H1 (cell line): ENCODE measurements around the gene FAT2. TPM values are rescaled to one million over a fixed set of nuclear protein-coding genes. Genes with fewer than 3 reads are reported as not detected.

Source experiments
- CTCF ChIA-PET: fragments of 300-600 bp; sonication (Branson Sonifier 250); formaldehyde crosslinking; loops from one replicate; lab custom pipeline; 2021; ENCODE audit not compliant: partially characterized antibody; lab: Charles Lee
- POLR2A ChIA-PET: fragments of 300-600 bp; sonication (Branson Sonifier 250); formaldehyde crosslinking; loops from one replicate; lab custom pipeline; 2021; ENCODE audit warnings: inconsistent platforms; ENCODE audit not compliant: partially characterized antibody; lab: Charles Lee
- DNase-seq, 2 experiments: peaks; one replicate each; pipeline versions ENCODE4 v3.0.0 to v3.0.0-alpha.2; 2010 to 2022; ENCODE audit warnings: low spot score in 2 of 2, low read depth in 1 of 2, mixed read lengths in 1 of 2
- FAIRE-seq: peaks from 2 replicates; lab custom pipeline; 2011; peaks lifted over from hg19 to GRCh38; lab: Jason Lieb, UNC
- H2AFZ ChIP-seq: 2 replicates; pipeline ENCODE4 v1.8.1; 2012; ENCODE audit warnings: low read length, inconsistent platforms
- H2AK5ac ChIP-seq: 2 replicates; pipeline ENCODE4 v1.6.1; 2013; ENCODE audit warnings: low read depth, low read length
- H2BK120ac ChIP-seq: replicated peaks from 2 replicates; pipeline ENCODE3; 2013; ENCODE audit warnings: low read depth, low read length, inconsistent platforms
- H2BK12ac ChIP-seq: 2 replicates; pipeline ENCODE4 v1.6.1; 2013; ENCODE audit warnings: low read depth, low read length
- H2BK15ac ChIP-seq: 2 replicates; pipeline ENCODE4 v1.6.1; 2013; ENCODE audit warnings: low read length
- H2BK20ac ChIP-seq: 2 replicates; pipeline ENCODE4 v1.6.1; 2013; ENCODE audit warnings: low read length
- H2BK5ac ChIP-seq: 2 replicates; pipeline ENCODE4 v1.6.1; 2013; ENCODE audit warnings: low read depth, low read length
- H3K14ac ChIP-seq: 2 replicates; pipeline ENCODE4 v1.6.1; 2013; ENCODE audit warnings: inconsistent platforms; ENCODE audit not compliant: insufficient read length
- H3K18ac ChIP-seq: 2 replicates; pipeline ENCODE4 v1.6.1; 2013; ENCODE audit warnings: low read length; ENCODE audit errors: extremely low read depth
- H3K23ac ChIP-seq: 2 replicates; pipeline ENCODE4 v1.6.1; 2013; ENCODE audit warnings: inconsistent platforms; ENCODE audit not compliant: insufficient read length
- H3K23me2 ChIP-seq: 2 replicates; pipeline ENCODE4 v1.6.1; 2013; ENCODE audit warnings: low read depth, low read length
- H3K27ac ChIP-seq: 2 replicates; pipeline ENCODE4 v1.6.1; 2011; ENCODE audit warnings: low read depth, low read length, inconsistent platforms
- H3K27me3 ChIP-seq, 4 experiments: replicated peaks in 1 of 4; 1 replicate in 1 of 4; 2 replicates in 3 of 4; pipeline versions ENCODE4 v1.6.1 to v1.8.1; 2011 to 2013; ENCODE audit warnings: low read length in 3 of 4, mild to moderate bottlenecking in 3 of 4, inconsistent platforms in 2 of 4, mixed read lengths in 2 of 4, moderate library complexity in 1 of 4; ENCODE audit not compliant: control insufficient read depth in 3 of 4, insufficient read depth in 3 of 4; ENCODE audit errors: extremely low read depth in 1 of 4
- H3K36me3 ChIP-seq, 4 experiments: 2 replicates each; pipeline versions ENCODE4 v1.6.1 to v1.8.1; 2011 to 2013; ENCODE audit warnings: mild to moderate bottlenecking in 4 of 4, low read length in 3 of 4, moderate library complexity in 2 of 4, control low read depth in 1 of 4, inconsistent platforms in 1 of 4; ENCODE audit not compliant: insufficient read depth in 4 of 4, control insufficient read depth in 2 of 4
- H3K4ac ChIP-seq: replicated peaks from 2 replicates; pipeline ENCODE3; 2013; ENCODE audit warnings: low read length, low read depth, mixed read lengths, inconsistent platforms; ENCODE audit not compliant: insufficient read length
- H3K4me1 ChIP-seq, 4 experiments: replicated peaks in 1 of 4; 1 replicate in 1 of 4; 2 replicates in 3 of 4; pipeline versions ENCODE4 v1.6.1 to v1.8.1; 2011 to 2013; ENCODE audit warnings: low read length in 3 of 4, inconsistent platforms in 2 of 4, mixed read lengths in 1 of 4; ENCODE audit not compliant: insufficient read depth in 4 of 4, control insufficient read depth in 3 of 4
- H3K4me2 ChIP-seq, 2 experiments: 2 replicates each; pipeline versions ENCODE4 v1.6.1 to v1.8.1; 2011 to 2013; ENCODE audit warnings: low read depth in 2 of 2, low read length in 2 of 2, control low read depth in 1 of 2, inconsistent platforms in 1 of 2, mild to moderate bottlenecking in 1 of 2; ENCODE audit not compliant: insufficient read depth in 1 of 2
- H3K4me3 ChIP-seq, 4 experiments: fragments of 200-600, 300-600 bp in 1 of 4; sonication (generic), shearing (Covaris generic), sonication (Bioruptor Twin) in 1 of 4; 2 replicates each; pipeline versions ENCODE4 v1.5.1 to v1.8.1; 2011 to 2016; ENCODE audit warnings: low read length in 4 of 4, low read depth in 3 of 4, control low read depth in 2 of 4, inconsistent platforms in 2 of 4, mild to moderate bottlenecking in 2 of 4, mixed read lengths in 1 of 4, moderate library complexity in 1 of 4; ENCODE audit not compliant: insufficient read depth in 2 of 4; ENCODE audit errors: extremely low read depth in 1 of 4
- H3K56ac ChIP-seq: replicated peaks from 2 replicates; pipeline ENCODE3; 2013; ENCODE audit warnings: low read depth, mild to moderate bottlenecking, mixed read lengths, low read length, inconsistent platforms; ENCODE audit not compliant: insufficient read length
- H3K79me1 ChIP-seq: 2 replicates; pipeline ENCODE4 v1.6.1; 2013; ENCODE audit warnings: low read depth, low read length, control low read depth
- H3K79me2 ChIP-seq, 2 experiments: 2 replicates each; pipeline versions ENCODE4 v1.6.1 to v1.8.1; 2012 to 2013; ENCODE audit warnings: low read length in 2 of 2, mild to moderate bottlenecking in 2 of 2, inconsistent platforms in 1 of 2; ENCODE audit not compliant: insufficient read depth in 2 of 2, control insufficient read depth in 1 of 2
- H3K9ac ChIP-seq, 4 experiments: replicated peaks in 1 of 4; 1 replicate in 1 of 4; 2 replicates in 3 of 4; pipeline versions ENCODE4 v1.6.1 to v1.8.1; 2011 to 2013; ENCODE audit warnings: low read depth in 3 of 4, low read length in 3 of 4, control low read depth in 2 of 4, mild to moderate bottlenecking in 2 of 4, moderate library complexity in 2 of 4, inconsistent platforms in 1 of 4; ENCODE audit errors: extremely low read depth in 1 of 4
- H3K9me3 ChIP-seq, 2 experiments: 2 replicates each; pipeline versions ENCODE4 v1.6.1 to v1.8.1; 2012 to 2013; ENCODE audit warnings: mild to moderate bottlenecking in 2 of 2, moderate library complexity in 2 of 2, control low read depth in 1 of 2, inconsistent platforms in 1 of 2, low read depth in 1 of 2, low read length in 1 of 2, mixed read lengths in 1 of 2; ENCODE audit not compliant: insufficient read depth in 2 of 2
- H4K20me1 ChIP-seq, 2 experiments: replicated peaks in 1 of 2; 2 replicates each; pipeline versions ENCODE3 to v1.8.1; 2011 to 2013; ENCODE audit warnings: inconsistent platforms in 2 of 2, low read length in 2 of 2, mild to moderate bottlenecking in 1 of 2; ENCODE audit not compliant: insufficient read depth in 2 of 2, control insufficient read depth in 1 of 2
- H4K5ac ChIP-seq: 2 replicates; pipeline ENCODE4 v1.6.1; 2013; ENCODE audit warnings: low read length, low read depth, mixed read lengths, inconsistent platforms; ENCODE audit not compliant: insufficient read length
- H4K8ac ChIP-seq: 2 replicates; pipeline ENCODE4 v1.8.0; 2013; ENCODE audit warnings: mild to moderate bottlenecking, moderate library complexity, low read length, inconsistent platforms; ENCODE audit not compliant: insufficient read depth; ENCODE audit errors: extremely low read depth
- H4K91ac ChIP-seq: replicated peaks from 2 replicates; pipeline ENCODE3; 2013; ENCODE audit warnings: low read length, mixed read lengths, inconsistent platforms; ENCODE audit not compliant: insufficient read length
- ATF3 ChIP-seq: IDR thresholded peaks from 2 replicates; pipeline ENCODE4 v1.6.1; 2011; ENCODE audit warnings: low read depth, mild to moderate bottlenecking, low read length; ENCODE audit not compliant: insufficient read depth
- BACH1 ChIP-seq: IDR thresholded peaks from 2 replicates; pipeline ENCODE4 v1.6.1; 2012; ENCODE audit warnings: low read length, improper control_type of control experiment
- BRCA1 ChIP-seq: IDR thresholded peaks from 2 replicates; pipeline ENCODE4 v1.6.1; 2012; ENCODE audit warnings: low read depth, low read length, improper control_type of control experiment
- CTBP2 ChIP-seq: IDR thresholded peaks from 2 replicates; pipeline ENCODE4 v1.7.0; 2011; ENCODE audit warnings: borderline replicate concordance, mild to moderate bottlenecking, moderate library complexity, mixed read lengths, low read length; ENCODE audit not compliant: insufficient read depth, insufficient read length
- GTF2F1 ChIP-seq: IDR thresholded peaks from 2 replicates; pipeline ENCODE4 v1.6.1; 2012; ENCODE audit warnings: low read depth, low read length, improper control_type of control experiment, borderline replicate concordance
- JUN ChIP-seq: IDR thresholded peaks from 2 replicates; pipeline ENCODE4 v1.6.1; 2011; ENCODE audit warnings: low read depth, mild to moderate bottlenecking, improper control_type of control experiment, low read length
- JUND ChIP-seq: IDR thresholded peaks from 2 replicates; pipeline ENCODE4 v1.6.1; 2011; ENCODE audit warnings: mild to moderate bottlenecking, improper control_type of control experiment, low read length
- PHF8 ChIP-seq: fragments of 200-600 bp; sonication (generic); conservative IDR thresholded peaks from 2 replicates; pipeline ENCODE4 v1.7.1; 2012; ENCODE audit warnings: low read depth, mild to moderate bottlenecking, inconsistent platforms, low read length, moderate library complexity
- RBBP5 ChIP-seq: IDR thresholded peaks from 2 replicates; pipeline ENCODE4 v1.7.1; 2012; ENCODE audit warnings: low read depth, mild to moderate bottlenecking, inconsistent platforms, low read length, moderate library complexity, borderline replicate concordance
- WGBS, 2 experiments: shearing (Covaris generic) in 1 of 2; methylation state at CpG; one replicate each; pipeline versions ENCODE4 v1.1.6 to v1.1.7; 2013 to 2015; ENCODE audit warnings: low lambda C conversion rate in 2 of 2, mixed read lengths in 2 of 2, inconsistent platforms in 1 of 2, low coverage in 1 of 2, missing lambda C conversion rate in 1 of 2; ENCODE audit not compliant: insufficient replicate concordance in 2 of 2, insufficient coverage in 1 of 2, insufficient read length in 1 of 2; ENCODE audit errors: extremely low coverage in 1 of 2, missing lambda C conversion rate in 1 of 2; 5-methylcytosine and 5-hydroxymethylcytosine counted together
- polyA plus RNA-seq, 7 experiments: library from polyadenylated mRNA; depleted of rRNA in 3 of 7; stranded (reverse) in 5 of 7; unstranded in 2 of 7; fragments of >200 nt in 5 of 7; fragments of 200-250 nt in 2 of 7; gene quantifications; 1 replicate in 5 of 7; 2 replicates in 1 of 7; 4 replicates in 1 of 7; pipeline versions ENCODE4 v1.2.1 to v1.2.3, GENCODE V29; 2011 to 2013; ENCODE audit warnings: missing spikeins in 2 of 7, mixed read lengths in 2 of 7
- total RNA-seq: library from RNA; stranded (reverse); fragmentation: NEBNext Ultra II Directional; extraction: Animal tissue kit (Norgen Biotek cat#: 25700); gene quantifications from 2 replicates; pipeline ENCODE4 v1.2.1, GENCODE V29; 2021

Gene FAT2
- total and polyA plus RNA-seq, 2 of the 8 experiments (the other 6 are each of a cell fraction or from before 2014, with no cell fraction given) = 0.12 to 0.30 TPM

- no peaks in the 10 kb centered on the region for H3K79me2 ChIP-seq
- H2BK12ac ChIP-seq = no peak overlapping the region
- H3K18ac ChIP-seq = no peak overlapping the region
- H2BK120ac ChIP-seq = no peak overlapping the region
- H3K27me3 ChIP-seq = no peaks in the 10 kb centered on the region; a peak in 1 of 7 replicates
- no peak overlapping the region for H3K27ac ChIP-seq
- peaks cover 2 to 15% (median 9%) of the 10 kb centered on the region in 4 experiments; a peak in 5 of 7 replicates for H3K4me1 ChIP-seq
- POLR2A ChIA-PET = interaction anchor here (0.8 kb wide), 1 partner anchor 18 kb away, joined by 4 read pairs; no protein-coding TSS in a partner anchor
- CTCF ChIA-PET = interaction anchor here (0.8 to 2.2 kb wide), 7 partner anchors 10 to 119 kb away, joined by 3 to 8 read pairs (median 6); no protein-coding TSS in a partner anchor
- H3K23ac ChIP-seq = no peak overlapping the region
- no peak overlapping the region for H2BK20ac ChIP-seq
- H3K79me1 ChIP-seq = no peaks in the 10 kb centered on the region
- H3K4me3 ChIP-seq = no peak overlapping the region
- H3K23me2 ChIP-seq = no peaks in the 10 kb centered on the region; the same call in 1 of the 2 replicates
- H4K5ac ChIP-seq = no peak overlapping the region
- no peaks in the 10 kb centered on the region for H3K36me3 ChIP-seq
- H3K14ac ChIP-seq = no peak overlapping the region
- no peak overlapping the region for H2AK5ac ChIP-seq
- TF ChIP-seq RBBP5 (no peak), GTF2F1 (no peak), PHF8 (no peak), BRCA1 (no peak), JUN (no peak), BACH1 (no peak), ATF3 (no peak), JUND (no peak), CTBP2 (no peak)
- no peaks in the 10 kb centered on the region for H3K9me3 ChIP-seq
- no peak overlapping the region for H3K4ac ChIP-seq
- no peak overlapping the region for H3K56ac ChIP-seq
- no peak overlapping the region for H2BK15ac ChIP-seq
- no peak for FAIRE-seq
- 79% methylated on average over 4 of the region's 4 CpGs; no CpG with 5 or more reads in 1 of the 2 experiments for WGBS, 2 experiments
- H2BK5ac ChIP-seq = no peak overlapping the region
- no peak overlapping the region for H3K4me2 ChIP-seq
- H2AFZ ChIP-seq = no peak overlapping the region
- H4K20me1 ChIP-seq = no peaks in the 10 kb centered on the region
- H4K91ac ChIP-seq = no peak overlapping the region
- H4K8ac ChIP-seq = no peak overlapping the region
- H3K9ac ChIP-seq = no peak overlapping the region
- no peak for DNase-seq
Observed at GRCh38 chr5:151601391-151601790, 10.3 kb upstream of the FAT2 start.
